ENCODE data around the gene POLR2C. TPM values are rescaled to one million over a fixed set of nuclear protein-coding genes. Genes with fewer than 3 reads are reported as not detected.

The POLR2C gene
- total and polyA plus RNA-seq, 2 of the 13 experiments (the other 11 are each of a cell fraction or from before 2014, with no cell fraction given): 104 to 216 TPM

DNA sequence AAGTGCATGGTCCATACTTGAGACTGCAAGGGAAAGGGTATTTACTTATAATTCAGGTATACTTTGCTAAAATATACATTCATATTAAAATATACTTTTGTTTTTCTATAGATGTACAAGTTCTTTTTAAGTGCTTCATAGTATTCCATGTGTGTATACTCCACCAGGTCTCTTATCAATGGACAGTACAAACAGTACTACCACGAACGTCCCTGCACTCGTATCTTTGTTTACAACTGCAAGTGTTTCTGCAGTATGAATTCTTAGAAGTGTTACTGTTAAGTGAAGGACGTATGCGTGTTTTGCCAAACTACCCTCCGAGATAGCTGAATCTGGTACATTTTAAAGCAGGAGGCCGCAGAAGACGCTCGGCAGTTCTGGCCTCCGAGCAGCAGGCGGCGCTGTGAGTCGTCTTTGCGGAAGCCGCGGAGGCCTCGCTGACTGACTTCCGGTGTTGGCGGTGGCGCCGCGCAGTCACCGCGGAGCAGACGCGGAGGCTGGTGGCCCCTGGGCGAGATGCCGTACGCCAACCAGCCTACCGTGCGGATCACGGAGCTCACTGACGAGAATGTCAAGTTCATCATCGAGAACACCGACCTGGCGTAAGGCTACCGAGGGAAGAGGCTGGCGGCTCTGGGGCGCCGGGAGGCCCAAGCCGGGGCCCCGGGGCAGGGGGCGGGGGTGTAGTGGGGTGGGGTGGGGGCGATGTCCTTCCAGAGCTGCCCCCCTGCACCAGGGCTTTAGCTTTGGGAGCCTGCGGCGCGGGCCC, at the start of gene POLR2C (continued):
- peak; percentile 97 for TF ChIP-seq CBFB (CRISPR knock-in tag; IDR thresholded peaks at IDR 0.05)
- TF ChIP-seq, protein P1, sequence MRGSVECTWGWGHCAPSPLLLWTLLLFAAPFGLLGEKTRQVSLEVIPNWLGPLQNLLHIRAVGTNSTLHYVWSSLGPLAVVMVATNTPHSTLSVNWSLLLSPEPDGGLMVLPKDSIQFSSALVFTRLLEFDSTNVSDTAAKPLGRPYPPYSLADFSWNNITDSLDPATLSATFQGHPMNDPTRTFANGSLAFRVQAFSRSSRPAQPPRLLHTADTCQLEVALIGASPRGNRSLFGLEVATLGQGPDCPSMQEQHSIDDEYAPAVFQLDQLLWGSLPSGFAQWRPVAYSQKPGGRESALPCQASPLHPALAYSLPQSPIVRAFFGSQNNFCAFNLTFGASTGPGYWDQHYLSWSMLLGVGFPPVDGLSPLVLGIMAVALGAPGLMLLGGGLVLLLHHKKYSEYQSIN (CRISPR knock-in tag; IDR thresholded peaks at IDR 0.05; ENCODE audit: borderline replicate concordance): no peak
- 0 out of 2 replicates have a peak, but pooled peaks have one; percentile 80 for TF ChIP-seq SRY (CRISPR knock-in tag; IDR thresholded peaks at IDR 0.05)
- TF ChIP-seq ZBTB3 (CRISPR knock-in tag; IDR thresholded peaks at IDR 0.05; ENCODE audit: borderline replicate concordance, low read depth): no peak; the same call in 1 of the 2 replicates
- no peak for TF ChIP-seq CSRNP2 (CRISPR knock-in tag; conservative IDR thresholded peaks at IDR 0.05; ENCODE audit: low read depth)
- TF ChIP-seq, protein P2, sequence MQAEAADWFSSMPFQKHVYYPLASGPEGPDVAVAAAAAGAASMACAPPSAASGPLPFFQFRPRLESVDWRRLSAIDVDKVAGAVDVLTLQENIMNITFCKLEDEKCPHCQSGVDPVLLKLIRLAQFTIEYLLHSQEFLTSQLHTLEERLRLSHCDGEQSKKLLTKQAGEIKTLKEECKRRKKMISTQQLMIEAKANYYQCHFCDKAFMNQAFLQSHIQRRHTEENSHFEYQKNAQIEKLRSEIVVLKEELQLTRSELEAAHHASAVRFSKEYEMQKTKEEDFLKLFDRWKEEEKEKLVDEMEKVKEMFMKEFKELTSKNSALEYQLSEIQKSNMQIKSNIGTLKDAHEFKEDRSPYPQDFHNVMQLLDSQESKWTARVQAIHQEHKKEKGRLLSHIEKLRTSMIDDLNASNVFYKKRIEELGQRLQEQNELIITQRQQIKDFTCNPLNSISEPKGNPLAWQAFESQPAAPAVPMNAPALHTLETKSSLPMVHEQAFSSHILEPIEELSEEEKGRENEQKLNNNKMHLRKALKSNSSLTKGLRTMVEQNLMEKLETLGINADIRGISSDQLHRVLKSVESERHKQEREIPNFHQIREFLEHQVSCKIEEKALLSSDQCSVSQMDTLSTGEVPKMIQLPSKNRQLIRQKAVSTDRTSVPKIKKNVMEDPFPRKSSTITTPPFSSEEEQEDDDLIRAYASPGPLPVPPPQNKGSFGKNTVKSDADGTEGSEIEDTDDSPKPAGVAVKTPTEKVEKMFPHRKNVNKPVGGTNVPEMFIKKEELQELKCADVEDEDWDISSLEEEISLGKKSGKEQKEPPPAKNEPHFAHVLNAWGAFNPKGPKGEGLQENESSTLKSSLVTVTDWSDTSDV (CRISPR knock-in tag; IDR thresholded peaks at IDR 0.05): peak; percentile 94
- peak; percentile 84; the same call in 1 of the 2 replicates for TF ChIP-seq GATA4 (IDR thresholded peaks at IDR 0.05; ENCODE audit: borderline replicate concordance, low read depth)
- peak; percentile 66; the same call in 1 of the 2 replicates for TF ChIP-seq ZNF512 (CRISPR knock-in tag; IDR thresholded peaks at IDR 0.05)
- no peak for TF ChIP-seq HNRNPH1 (optimal IDR thresholded peaks at IDR 0.05; ENCODE audit: low read depth, low read length)
- TF ChIP-seq, protein P3, sequence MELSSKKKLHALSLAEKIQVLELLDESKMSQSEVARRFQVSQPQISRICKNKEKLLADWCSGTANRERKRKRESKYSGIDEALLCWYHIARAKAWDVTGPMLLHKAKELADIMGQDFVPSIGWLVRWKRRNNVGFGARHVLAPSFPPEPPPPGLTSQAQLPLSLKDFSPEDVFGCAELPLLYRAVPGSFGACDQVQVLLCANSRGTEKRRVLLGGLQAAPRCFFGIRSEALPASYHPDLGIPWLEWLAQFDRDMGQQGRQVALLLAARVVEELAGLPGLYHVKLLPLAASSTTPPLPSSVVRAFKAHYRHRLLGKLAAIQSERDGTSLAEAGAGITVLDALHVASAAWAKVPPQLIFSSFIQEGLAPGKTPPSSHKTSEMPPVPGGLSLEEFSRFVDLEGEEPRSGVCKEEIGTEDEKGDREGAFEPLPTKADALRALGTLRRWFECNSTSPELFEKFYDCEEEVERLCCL (CRISPR knock-in tag; IDR thresholded peaks at IDR 0.05; ENCODE audit: borderline replicate concordance): no peak
- peak; percentile 26; the same call in 1 of the 2 replicates for TF ChIP-seq HMG20A (CRISPR knock-in tag; IDR thresholded peaks at IDR 0.05; ENCODE audit: borderline replicate concordance)
- no peak for TF ChIP-seq PBX2 (CRISPR knock-in tag; IDR thresholded peaks at IDR 0.05)
- TF ChIP-seq ZUFSP (CRISPR knock-in tag; IDR thresholded peaks at IDR 0.05; ENCODE audit: borderline replicate concordance): no peak
- peak; percentile 88; the same call in 1 of the 2 replicates for TF ChIP-seq MED13 (CRISPR knock-in tag; IDR thresholded peaks at IDR 0.05)
- peak; percentile 92; the same call in 1 of the 2 replicates for TF ChIP-seq SMAD1 (CRISPR knock-in tag; IDR thresholded peaks at IDR 0.05; ENCODE audit: borderline replicate concordance, low read depth)
- peak; percentile 99; the same call in 1 of the 2 replicates for TF ChIP-seq KDM4B (CRISPR knock-in tag; IDR thresholded peaks at IDR 0.05)
